Adrenal gland (tissue), 12 donors: ENCODE data around the gene FNBP1L. TPM values are rescaled to one million over a fixed set of nuclear protein-coding genes. Genes with fewer than 3 reads are reported as not detected.

Experiments used
- DNase-seq, 7 donors: peaks; one replicate each; pipeline ENCODE4 v3.0.0-alpha.2; 2019 to 2020
- H3K27ac ChIP-seq, 5 donors: fragments of 200-600 bp; sonication (generic) in 4 of 5; 1 replicate in 3 of 5; 2 replicates in 2 of 5; pipeline versions ENCODE4 v1.5.1 to v1.8.0; 2016 to 2020; ENCODE audit warnings: mild to moderate bottlenecking in 1 of 5
- H3K27me3 ChIP-seq: fragments of 200-600 bp; 2 replicates; pipeline ENCODE4 v1.8.0; 2021
- H3K36me3 ChIP-seq, 2 donors: fragments of 200-600 bp; replicated peaks in 1 of 2; 1 replicate in 1 of 2; 2 replicates in 1 of 2; pipeline versions ENCODE4 v1.5.1 to v1.8.0; 2018 to 2022
- H3K4me1 ChIP-seq, 2 donors: fragments of 200-600 bp; replicated peaks in 1 of 2; 1 replicate in 1 of 2; 2 replicates in 1 of 2; pipeline versions ENCODE4 v1.5.1 to v1.8.0; 2018 to 2021
- H3K4me3 ChIP-seq, 4 donors: fragments of 200-600 bp; sonication (generic) in 3 of 4; one replicate each; pipeline ENCODE4 v1.5.1; 2016 to 2018
- H3K9me3 ChIP-seq, 3 donors: fragments of 200-600 bp; sonication (generic) in 1 of 3; replicated peaks in 1 of 3; 1 replicate in 2 of 3; 2 replicates in 1 of 3; pipeline versions ENCODE4 v1.5.1 to v1.8.0; 2016 to 2021
- POLR2A ChIP-seq, 2 donors: fragments of 450-650 bp; IDR thresholded peaks; one replicate each; pipeline ENCODE4 v1.6.1; 2017; ENCODE audit warnings: antibody characterized with exemption in 2 of 2, mild to moderate bottlenecking in 2 of 2, moderate library complexity in 1 of 2
- WGBS, 4 donors: extraction: QIAGEN DNeasy Blood & Tissue Kit in 2 of 4; methylation state at CpG; one replicate each; pipeline versions ENCODE4 v1.1.5 to v1.1.7; 2013 to 2017; 5-methylcytosine and 5-hydroxymethylcytosine counted together
- intact Hi-C, 2 donors: fragments of 100-400 bp; cut with DNase I; formaldehyde crosslinking; loops; one replicate each; pipeline versions ENCODE4 v1.14.1 to v1.15.0; 2022 to 2023
- polyA plus RNA-seq, 3 donors: library from polyadenylated mRNA; stranded (reverse); fragments of 200-250 nt in 2 of 3; fragments of 350-450 nt in 1 of 3; fragmentation: Illumina TruSeq in 1 of 3; extraction: RNeasy Lipid Tissue Mini Kit (QIAGEN cat#74804) in 1 of 3; gene quantifications; one replicate each; pipeline ENCODE4 v1.2.3, GENCODE V29; 2013 to 2014
- total RNA-seq, 9 donors: library from RNA; depleted of rRNA in 4 of 9; stranded (reverse); fragments of >200 nt in 4 of 9; fragments of 120-200 nt in 1 of 9; fragmentation: NEBNext Ultra II Directional in 1 of 9; extraction: Animal tissue kit (Norgen Biotek cat#: 25700) in 1 of 9; gene quantifications; one replicate each; pipeline versions ENCODE4 v1.1.0 to v1.2.4, GENCODE V29; 2013 to 2023
- TF ChIP-seq, protein P1 (sequence below), 6 experiments: fragments of 450-650 bp in 4 of 6; fragments of 200-600 bp in 2 of 6; sonication (generic) in 1 of 6; IDR thresholded peaks; 1 replicate in 5 of 6; 2 replicates in 1 of 6; pipeline versions ENCODE4 v1.5.1 to v1.8.0; 2016 to 2021; ENCODE audit warnings: antibody characterized with exemption in 6 of 6, mild to moderate bottlenecking in 2 of 6, moderate library complexity in 1 of 6
- donor health status: healthy with polysubstance abuse.
- donor health status: Bipolar disorder and iron deficiency.
- donor health status: DM: yes; HTN: yes; CAD: no.
- donor health status: DM: no; HTN: no; CAD: no.
- donor health status: DM: no; HTN: no; CAD: no.
- donor health status: DM: yes; HTN: yes; CAD: no.

FNBP1L gene
- total and polyA plus RNA-seq, 12 donors, result 6.1 to 21.4 (median 14.3) TPM

DNA sequence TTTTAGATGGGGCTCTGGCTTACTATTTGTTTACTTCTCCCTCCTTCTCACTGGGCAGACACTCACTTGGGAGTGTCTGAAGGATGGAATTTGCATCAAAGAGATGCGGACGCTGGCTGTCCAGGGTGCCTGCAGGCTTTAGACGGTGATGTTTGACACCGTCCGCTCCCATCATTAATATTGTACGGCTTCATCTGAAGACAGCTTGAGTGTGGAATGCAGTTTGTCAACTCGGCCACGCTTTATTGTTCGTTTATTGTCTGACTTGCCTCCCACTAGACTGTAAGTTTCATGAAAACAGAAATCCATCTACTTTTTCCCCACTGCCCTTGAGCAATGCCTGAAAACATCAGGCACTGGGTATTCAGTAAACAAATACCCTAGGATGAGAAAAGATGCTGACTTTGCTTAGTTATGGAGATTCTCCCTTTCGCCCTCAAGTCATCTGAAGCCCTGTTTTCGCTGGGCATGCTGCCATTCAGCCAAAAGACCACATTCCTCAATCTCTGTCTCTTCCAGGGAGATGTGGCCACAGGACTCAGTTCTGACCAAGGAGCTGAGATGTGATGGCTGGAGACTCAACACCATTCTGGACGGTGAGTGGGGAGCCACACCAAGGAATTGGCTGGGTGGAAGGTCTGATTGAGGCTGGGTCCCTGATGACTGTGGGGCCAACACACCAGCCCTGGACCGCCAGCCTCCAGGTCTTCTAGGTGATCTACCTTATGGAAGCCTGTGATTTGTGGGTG, 146.1 kb downstream of the FNBP1L start:
- TF ChIP-seq, protein P1, sequence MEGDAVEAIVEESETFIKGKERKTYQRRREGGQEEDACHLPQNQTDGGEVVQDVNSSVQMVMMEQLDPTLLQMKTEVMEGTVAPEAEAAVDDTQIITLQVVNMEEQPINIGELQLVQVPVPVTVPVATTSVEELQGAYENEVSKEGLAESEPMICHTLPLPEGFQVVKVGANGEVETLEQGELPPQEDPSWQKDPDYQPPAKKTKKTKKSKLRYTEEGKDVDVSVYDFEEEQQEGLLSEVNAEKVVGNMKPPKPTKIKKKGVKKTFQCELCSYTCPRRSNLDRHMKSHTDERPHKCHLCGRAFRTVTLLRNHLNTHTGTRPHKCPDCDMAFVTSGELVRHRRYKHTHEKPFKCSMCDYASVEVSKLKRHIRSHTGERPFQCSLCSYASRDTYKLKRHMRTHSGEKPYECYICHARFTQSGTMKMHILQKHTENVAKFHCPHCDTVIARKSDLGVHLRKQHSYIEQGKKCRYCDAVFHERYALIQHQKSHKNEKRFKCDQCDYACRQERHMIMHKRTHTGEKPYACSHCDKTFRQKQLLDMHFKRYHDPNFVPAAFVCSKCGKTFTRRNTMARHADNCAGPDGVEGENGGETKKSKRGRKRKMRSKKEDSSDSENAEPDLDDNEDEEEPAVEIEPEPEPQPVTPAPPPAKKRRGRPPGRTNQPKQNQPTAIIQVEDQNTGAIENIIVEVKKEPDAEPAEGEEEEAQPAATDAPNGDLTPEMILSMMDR (IDR thresholded peaks at IDR 0.05), result no peak
- no peak for TF ChIP-seq POLR2A (IDR thresholded peaks at IDR 0.05)
- H3K4me1 ChIP-seq, result peaks cover 8 to 44% of the 10 kb centered on the region in 2 donors
- H3K36me3 ChIP-seq, result peaks cover 0 to 13% of the 10 kb centered on the region in 2 donors
- H3K27me3 ChIP-seq, result no peaks in the 10 kb centered on the region
- H3K27ac ChIP-seq, result no peak overlapping the region
- intact Hi-C loops, result no loop called here
- DNase-seq, result no peak
- no peak overlapping the region for H3K4me3 ChIP-seq
- 91 to 96% (median 93%) methylated on average over 12 to 13 of the region's 13 CpGs for WGBS, 4 donors
- H3K9me3 ChIP-seq, result no peaks in the 10 kb centered on the region

DNA sequence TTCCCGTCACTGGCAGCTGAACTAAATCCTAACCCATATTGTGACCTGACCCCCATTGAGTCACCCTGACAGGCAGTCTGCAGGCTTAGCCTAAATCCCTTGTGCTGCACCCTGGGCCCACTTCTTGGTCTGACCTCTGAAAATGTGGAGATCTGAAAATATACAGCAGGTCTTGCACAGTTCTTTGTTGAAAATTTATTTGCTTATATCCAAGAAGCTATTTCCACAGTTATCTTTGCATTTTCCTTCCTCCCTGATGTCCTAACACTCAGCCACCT, 146.6 kb downstream of the FNBP1L start:
- no peak overlapping the region for H3K4me3 ChIP-seq
- H3K4me1 ChIP-seq, result peaks cover 10 to 47% of the 10 kb centered on the region in 2 donors
- TF ChIP-seq, protein P1 (IDR thresholded peaks at IDR 0.05), result no peak
- no peak for TF ChIP-seq POLR2A (IDR thresholded peaks at IDR 0.05)
- H3K27ac ChIP-seq, result no peak overlapping the region
- peaks cover 0 to 7% of the 10 kb centered on the region in 2 donors for H3K36me3 ChIP-seq
- no peak for DNase-seq
- H3K27me3 ChIP-seq, result no peaks in the 10 kb centered on the region
- intact Hi-C loops, result no loop called here
- H3K9me3 ChIP-seq, result no peaks in the 10 kb centered on the region
- 75 to 100% (median 92%) methylated on average over 1 of the region's 1 CpG; no CpG with 5 or more reads in 1 of the 4 donors for WGBS, 4 donors

DNA sequence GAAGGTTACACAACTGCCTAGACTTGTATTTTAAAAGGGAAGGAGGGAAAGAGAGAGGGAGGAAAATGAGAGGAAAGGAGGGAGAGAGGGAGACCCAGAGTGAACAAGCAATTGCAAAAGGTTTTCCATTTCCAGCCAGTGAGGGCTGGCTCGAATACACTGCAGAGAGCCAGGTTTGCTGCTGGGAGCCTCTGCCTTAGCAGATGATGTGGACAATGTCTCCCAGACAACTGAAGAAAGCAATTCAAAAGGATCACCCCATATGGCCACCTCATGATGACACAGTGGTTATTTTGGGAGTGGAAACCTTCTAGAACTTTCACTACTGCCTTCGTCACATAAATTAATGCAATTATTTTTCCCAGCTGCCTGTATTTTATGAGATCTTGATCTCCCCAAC, 147.3 kb downstream of the FNBP1L start:
- intact Hi-C loops, result no loop called here
- no peak for TF ChIP-seq POLR2A (IDR thresholded peaks at IDR 0.05)
- TF ChIP-seq, protein P1 (IDR thresholded peaks at IDR 0.05), result no peak
- Histone ChIP-seq H3K4me1 (peaks cover 10 to 50% of the 10 kb centered on the region in 2 donors), H3K27me3 (no peaks in the 10 kb centered on the region), H3K4me3 (no peak overlapping the region), H3K36me3 (peaks cover 0 to under 1% of the 10 kb centered on the region in 2 donors), H3K27ac (no peak overlapping the region), H3K9me3 (no peaks in the 10 kb centered on the region)
- WGBS, 4 donors, result 79 to 85% (median 82%) methylated on average over 2 of the region's 2 CpGs
- DNase-seq, result no peak

DNA sequence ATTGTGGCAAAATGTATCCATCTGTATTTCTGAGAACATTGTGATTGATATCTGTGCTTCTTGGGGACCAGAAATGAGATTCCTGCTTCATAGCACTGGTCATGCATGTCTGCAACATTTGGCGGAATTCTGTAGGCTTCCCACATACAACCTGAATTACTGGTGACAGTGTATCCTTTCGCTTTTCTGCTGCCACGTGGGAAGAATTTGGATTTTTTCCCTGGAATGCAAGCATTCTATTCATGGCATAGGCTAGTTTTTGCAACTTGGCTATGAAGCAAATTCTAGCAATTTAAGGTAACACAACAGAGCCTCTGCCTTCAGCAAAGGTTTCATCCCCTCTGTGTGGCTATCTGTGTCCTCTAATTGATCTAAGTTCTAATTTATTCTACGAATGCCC, 147.8 kb downstream of the FNBP1L start:
- no peaks in the 10 kb centered on the region for H3K27me3 ChIP-seq
- H3K9me3 ChIP-seq, result no peaks in the 10 kb centered on the region
- H3K36me3 ChIP-seq, result no peaks in the 10 kb centered on the region
- no peak for DNase-seq
- no peak overlapping the region for H3K27ac ChIP-seq
- no peak overlapping the region for H3K4me3 ChIP-seq
- intact Hi-C loops, result no loop called here
- 88 to 94% (median 90%) methylated on average over 4 of the region's 4 CpGs for WGBS, 4 donors
- TF ChIP-seq, protein P1 (IDR thresholded peaks at IDR 0.05), result no peak
- no peak for TF ChIP-seq POLR2A (IDR thresholded peaks at IDR 0.05)
- H3K4me1 ChIP-seq, result peaks cover 13 to 55% of the 10 kb centered on the region in 2 donors
